Small intestine (tissue), 7 donors: ENCODE data around the gene CLEC16A. TPM values are rescaled to one million over a fixed set of nuclear protein-coding genes. Genes with fewer than 3 reads are reported as not detected.

ENCODE experiments used
- DNase-seq, 2 donors: peaks; one replicate each; pipeline versions ENCODE4 v3.0.0 to v3.0.0-alpha.2; 2013
- FAIRE-seq: peaks from 2 replicates; lab custom pipeline; 2012; peaks lifted over from hg19 to GRCh38; lab: Jason Lieb, UNC
- H3K27ac ChIP-seq, 3 donors: one replicate each; pipeline ENCODE4 v1.5.1; 2013; ENCODE audit warnings: low read length in 2 of 3, mild to moderate bottlenecking in 2 of 3, control low read depth in 1 of 3, inconsistent platforms in 1 of 3, low read depth in 1 of 3, moderate library complexity in 1 of 3
- H3K27me3 ChIP-seq, 3 donors: one replicate each; pipeline ENCODE4 v1.6.1; 2013; ENCODE audit warnings: low read length in 3 of 3, inconsistent platforms in 1 of 3; ENCODE audit not compliant: control insufficient read depth in 3 of 3, insufficient read depth in 3 of 3
- H3K36me3 ChIP-seq, 3 donors: one replicate each; pipeline ENCODE4 v1.6.1; 2013; ENCODE audit warnings: low read length in 3 of 3, inconsistent platforms in 1 of 3, low read depth in 1 of 3, mild to moderate bottlenecking in 1 of 3, moderate library complexity in 1 of 3; ENCODE audit not compliant: control insufficient read depth in 3 of 3, insufficient read depth in 2 of 3
- H3K4me1 ChIP-seq, 3 donors: one replicate each; pipeline ENCODE4 v1.6.1; 2013; ENCODE audit warnings: low read length in 2 of 3, inconsistent platforms in 1 of 3, low read depth in 1 of 3, mild to moderate bottlenecking in 1 of 3, moderate library complexity in 1 of 3; ENCODE audit not compliant: control insufficient read depth in 3 of 3, insufficient read depth in 2 of 3
- H3K4me3 ChIP-seq, 3 donors: one replicate each; pipeline ENCODE4 v1.5.1; 2013; ENCODE audit warnings: low read length in 3 of 3, control low read depth in 1 of 3, inconsistent platforms in 1 of 3, low read depth in 1 of 3, mild to moderate bottlenecking in 1 of 3, moderate library complexity in 1 of 3
- H3K9me3 ChIP-seq, 2 donors: one replicate each; pipeline ENCODE4 v1.6.1; 2013; ENCODE audit warnings: low read depth in 1 of 2, low read length in 1 of 2; ENCODE audit not compliant: control insufficient read depth in 2 of 2, insufficient read depth in 1 of 2
- WGBS, 3 donors: extraction: QIAGEN DNeasy Blood & Tissue Kit; methylation state at CpG; one replicate each; pipeline ENCODE4 v1.1.7; 2013; 5-methylcytosine and 5-hydroxymethylcytosine counted together
- polyA plus RNA-seq, 4 donors: library from polyadenylated mRNA; stranded (reverse) in 3 of 4; unstranded in 1 of 4; fragments of 200-250 nt in 3 of 4; fragments of 120-200 nt in 1 of 4; gene quantifications; one replicate each; pipeline versions ENCODE4 v1.2.1 to v1.2.3, GENCODE V29; 2013
- donor health status: healthy with polysubstance abuse.
- donor health status: control.
- donor health status: control.
- donor health status: Bipolar disorder and iron deficiency.
- donor health status: healthy.

The CLEC16A gene
- polyA plus RNA-seq, 4 donors, result 12.2 to 23.5 (median 14.1) TPM

GRCh38 chr16:11229432-11229831, 285.1 kb downstream of the CLEC16A start:
- no peaks in the 10 kb centered on the region for H3K36me3 ChIP-seq
- peaks cover 0 to 7% (median 0%) of the 10 kb centered on the region in 3 donors for H3K4me1 ChIP-seq
- FAIRE-seq (no peak), DNase-seq (no peak)
- no peak overlapping the region for H3K4me3 ChIP-seq
- WGBS, 3 donors, result 65 to 83% (median 70%) methylated on average over 5 of the region's 5 CpGs
- H3K27me3 ChIP-seq, result peaks cover 0 to 3% (median 0%) of the 10 kb centered on the region in 3 donors
- H3K9me3 ChIP-seq, result no peaks in the 10 kb centered on the region
- H3K27ac ChIP-seq, result no peak overlapping the region

DNA sequence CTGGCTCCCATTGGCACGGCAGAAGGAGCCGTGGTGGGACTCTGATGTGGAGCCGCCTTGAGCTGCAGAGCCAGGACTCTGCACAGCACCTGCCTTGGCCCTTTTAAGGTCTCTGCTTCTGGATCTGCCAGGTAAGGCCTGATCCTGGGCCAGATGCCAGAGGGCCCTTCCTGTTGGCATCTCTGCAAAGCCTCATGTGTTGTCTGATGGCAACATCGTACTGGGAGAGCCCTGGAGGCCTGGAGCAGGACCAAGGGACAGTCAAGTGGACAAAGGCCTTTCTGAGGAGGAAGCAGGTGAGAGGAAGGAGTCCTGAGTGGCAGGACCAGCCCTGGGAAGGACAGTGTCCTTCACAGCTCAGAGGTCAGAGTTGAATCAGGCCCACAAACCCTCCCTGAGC, 285.5 kb downstream of the CLEC16A start:
- no peak for FAIRE-seq

GRCh38 chr16:11231367-11231970, 287.1 kb downstream of the CLEC16A start:
- no peaks in the 10 kb centered on the region for H3K9me3 ChIP-seq
- 73 to 90% (median 81%) methylated on average over 10 of the region's 10 CpGs for WGBS, 3 donors
- no peak for FAIRE-seq
- peak overlapping the region in 1 of 3 donors; percentile 5 for H3K27ac ChIP-seq
- no peak overlapping the region for H3K4me3 ChIP-seq
- H3K27me3 ChIP-seq, result peaks cover 0 to 3% (median 0%) of the 10 kb centered on the region in 3 donors
- H3K36me3 ChIP-seq, result no peaks in the 10 kb centered on the region
- peaks cover 0 to 11% (median 0%) of the 10 kb centered on the region in 3 donors for H3K4me1 ChIP-seq
- no peak for DNase-seq

More for the DNA sequence above, 285.5 kb downstream of the CLEC16A start:
- WGBS, 3 donors, result 26 to 69% (median 43%) methylated on average over 4 of the region's 4 CpGs
- H3K27me3 ChIP-seq, result peaks cover 0 to 3% (median 0%) of the 10 kb centered on the region in 3 donors
- H3K27ac ChIP-seq, result no peak overlapping the region
- H3K9me3 ChIP-seq, result no peaks in the 10 kb centered on the region
- no peak overlapping the region for H3K4me3 ChIP-seq
- no peaks in the 10 kb centered on the region for H3K36me3 ChIP-seq
- DNase-seq, result no peak
- H3K4me1 ChIP-seq, result peaks cover 0 to 7% (median 0%) of the 10 kb centered on the region in 3 donors

Other genes starting within 250 kb of the CLEC16A start
- under 1 TPM in 2 of 4 donors, not detected in 2; 0.07 to 0.25 TPM for gene TEKT5, start 249.6 kb upstream of the CLEC16A start, polyA plus RNA-seq
- gene NUBP1, start 200.7 kb upstream of the CLEC16A start, polyA plus RNA-seq, result 10 to 100 TPM; 26.1 to 47.4 (median 36.2) TPM
- gene TVP23A, start 125.8 kb upstream of the CLEC16A start, polyA plus RNA-seq, result 1 to 10 TPM in 1 of 4 donors, under 1 TPM in 1, not detected in 2; 0.73 to 1.5 TPM
- 10 to 100 TPM in 2 of 4 donors, 1 to 10 TPM in 2; 8.1 to 11.7 (median 10.4) TPM for gene CIITA, start 67.4 kb upstream of the CLEC16A start, polyA plus RNA-seq
- gene DEXI, start 2.1 kb upstream of the CLEC16A start, polyA plus RNA-seq, result 10 to 100 TPM; 23.0 to 31.9 (median 26.3) TPM